Spleen (tissue), 7 donors: ENCODE results near the gene XBP1.

Experiments used
- CTCF ChIP-seq, 11 experiments: fragments of 200-600 bp in 7 of 11; fragments of 450-650 bp in 4 of 11; sonication (generic) in 4 of 11; IDR thresholded peaks in 8 of 11; conservative IDR thresholded peaks in 3 of 11; 1 replicate in 7 of 11; 2 replicates in 4 of 11; pipeline versions ENCODE4 v1.4.0 to v1.8.0; 2016 to 2021; ENCODE audit warnings: antibody characterized with exemption in 11 of 11, inconsistent platforms in 4 of 11, mild to moderate bottlenecking in 1 of 11
- POLR2A ChIP-seq, 3 donors: fragments of 450-650 bp; IDR thresholded peaks; one replicate each; pipeline ENCODE4 v1.5.1; 2017; ENCODE audit warnings: antibody characterized with exemption in 3 of 3, mild to moderate bottlenecking in 1 of 3
- donor health status: DM: no; HTN: no; CAD: no; lungs with moderate emphysema.
- donor health status: DM: no; HTN: no; CAD: no.
- donor health status: DM: no; HTN: no; CAD: no.

- TF ChIP-seq CTCF (IDR thresholded peaks at IDR 0.05 in 8 of 11, conservative IDR thresholded peaks at IDR 0.05 in 3 of 11) (no peak), POLR2A (IDR thresholded peaks at IDR 0.05) (no peak)
Measured at GRCh38 chr22:28779833-28780232, 20.5 kb downstream of the XBP1 start.
